ENCODE measurements around the gene ANTXR1. TPM values are rescaled to one million over a fixed set of nuclear protein-coding genes. Genes with fewer than 3 reads are reported as not detected.

ANTXR1 gene
- polyA plus RNA-seq, 1 donor (not counting 4 experiments of a cell fraction or from before 2014, with no cell fraction given): 20.4 TPM

DNA sequence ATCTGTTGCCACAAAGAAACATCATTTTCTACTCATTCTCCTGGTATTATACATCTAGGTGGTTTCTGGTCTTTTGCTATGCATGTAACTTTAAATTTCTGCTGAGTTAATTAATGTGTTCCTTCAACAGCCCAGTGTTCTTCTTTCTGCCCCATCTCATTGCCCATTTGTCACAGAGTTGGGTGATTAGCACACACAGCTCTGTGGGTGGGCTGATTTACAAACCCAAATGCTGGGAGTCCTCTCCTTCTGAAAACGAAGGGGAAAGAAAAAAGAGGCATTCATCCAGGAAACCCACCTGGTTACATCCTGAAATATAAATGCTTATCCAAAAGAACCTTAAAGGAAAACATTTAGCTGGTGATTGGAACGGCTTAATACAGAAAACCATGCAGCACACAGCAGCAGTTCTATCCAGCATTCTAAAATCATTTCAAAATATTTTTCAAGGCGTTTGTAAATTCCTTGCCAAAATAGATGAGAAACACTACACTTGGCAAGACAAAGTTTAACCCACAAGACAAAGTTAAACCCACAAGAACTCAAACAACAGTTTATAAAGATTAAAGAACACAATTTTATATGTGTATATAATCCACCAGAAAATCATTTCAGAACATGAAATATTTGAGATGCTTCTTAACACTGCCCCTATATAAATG, 177.9 kb downstream of the ANTXR1 start:
- Histone ChIP-seq H3K9ac (ENCODE audit: control insufficient read depth, extremely low read depth, insufficient read depth, low read length) (no peak overlapping the region), H3K36me3 (ENCODE audit: control insufficient read depth in 2 of 2, extremely low read depth in 1 of 2, insufficient read depth in 2 of 2, low read length in 2 of 2) (peaks cover 0 to 4% of the 10 kb centered on the region in 2 experiments), H3K4me1 (ENCODE audit: control insufficient read depth, extremely low read depth, insufficient read depth, low read length) (peaks cover 9% of the 10 kb centered on the region), H3K4me2 (ENCODE audit: control insufficient read depth, extremely low read depth, insufficient read depth, low read depth, low read length) (no peak overlapping the region), H3K9me1 (ENCODE audit: control insufficient read depth, extremely low read depth, insufficient read depth, low read length) (no peaks in the 10 kb centered on the region), H2AFZ (ENCODE audit: control insufficient read depth, low read length) (no peak overlapping the region), H4K20me1 (ENCODE audit: control insufficient read depth, extremely low read depth, insufficient read depth, low read length) (no peaks in the 10 kb centered on the region), H3K9me3 (ENCODE audit: control insufficient read depth, low read depth, low read length) (no peaks in the 10 kb centered on the region), H3K27me3 (ENCODE audit: control insufficient read depth, extremely low read depth, insufficient read depth, low read length) (no peaks in the 10 kb centered on the region), H3K4me3 (ENCODE audit: control insufficient read depth in 2 of 3, extremely low read depth in 1 of 3, insufficient read depth in 2 of 3, low read depth in 1 of 3, low read length in 3 of 3) (no peak overlapping the region), H3K27ac (ENCODE audit: control insufficient read depth, insufficient read depth, low read length) (no peak overlapping the region), H3K79me2 (ENCODE audit: control insufficient read depth, insufficient read depth, low read length) (no peaks in the 10 kb centered on the region)
- TF ChIP-seq EZH2 (IDR thresholded peaks at IDR 0.05; ENCODE audit: low read length): no peak
- TF ChIP-seq, protein P1, sequence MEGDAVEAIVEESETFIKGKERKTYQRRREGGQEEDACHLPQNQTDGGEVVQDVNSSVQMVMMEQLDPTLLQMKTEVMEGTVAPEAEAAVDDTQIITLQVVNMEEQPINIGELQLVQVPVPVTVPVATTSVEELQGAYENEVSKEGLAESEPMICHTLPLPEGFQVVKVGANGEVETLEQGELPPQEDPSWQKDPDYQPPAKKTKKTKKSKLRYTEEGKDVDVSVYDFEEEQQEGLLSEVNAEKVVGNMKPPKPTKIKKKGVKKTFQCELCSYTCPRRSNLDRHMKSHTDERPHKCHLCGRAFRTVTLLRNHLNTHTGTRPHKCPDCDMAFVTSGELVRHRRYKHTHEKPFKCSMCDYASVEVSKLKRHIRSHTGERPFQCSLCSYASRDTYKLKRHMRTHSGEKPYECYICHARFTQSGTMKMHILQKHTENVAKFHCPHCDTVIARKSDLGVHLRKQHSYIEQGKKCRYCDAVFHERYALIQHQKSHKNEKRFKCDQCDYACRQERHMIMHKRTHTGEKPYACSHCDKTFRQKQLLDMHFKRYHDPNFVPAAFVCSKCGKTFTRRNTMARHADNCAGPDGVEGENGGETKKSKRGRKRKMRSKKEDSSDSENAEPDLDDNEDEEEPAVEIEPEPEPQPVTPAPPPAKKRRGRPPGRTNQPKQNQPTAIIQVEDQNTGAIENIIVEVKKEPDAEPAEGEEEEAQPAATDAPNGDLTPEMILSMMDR (optimal IDR thresholded peaks at IDR 0.05 in 1 of 3, IDR thresholded peaks at IDR 0.05 in 1 of 3, conservative IDR thresholded peaks at IDR 0.05 in 1 of 3; ENCODE audit: extremely low read depth in 1 of 3, insufficient read depth in 2 of 3, low read length in 3 of 3): no peak
- dilution Hi-C loops (cut with MboI; ENCODE audit: extremely low pct_ligation_motif_present, low sequenced_read_pairs): no loop called here
- DNase-seq (ENCODE audit: low read depth, low spot score): no peak
- no peak for FAIRE-seq

DNA sequence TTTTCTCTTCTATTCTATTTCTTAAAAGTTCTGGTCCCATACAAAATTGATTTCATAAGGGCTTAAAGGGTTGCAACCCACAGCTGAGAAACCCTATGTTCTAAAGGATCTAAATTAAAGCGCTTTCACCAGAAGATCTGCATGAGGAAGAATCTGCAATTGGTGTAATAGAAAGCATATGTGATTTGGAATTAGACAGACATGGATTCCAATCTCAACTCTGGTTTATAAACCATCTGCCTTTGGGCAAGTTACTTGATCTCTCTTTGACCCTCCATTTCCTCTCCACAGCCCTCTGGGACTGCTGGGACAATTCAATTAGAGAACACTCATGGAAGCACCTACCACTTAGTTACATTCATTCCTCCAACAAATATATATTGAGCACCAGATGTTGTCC, 178.7 kb downstream of the ANTXR1 start:
- no peaks in the 10 kb centered on the region for H3K79me2 ChIP-seq (ENCODE audit: control insufficient read depth, insufficient read depth, low read length)
- H3K36me3 ChIP-seq (ENCODE audit: control insufficient read depth in 2 of 2, extremely low read depth in 1 of 2, insufficient read depth in 2 of 2, low read length in 2 of 2): peaks cover 0 to 4% of the 10 kb centered on the region in 2 experiments
- no peak overlapping the region for H3K27ac ChIP-seq (ENCODE audit: control insufficient read depth, insufficient read depth, low read length)
- no peaks in the 10 kb centered on the region for H3K27me3 ChIP-seq (ENCODE audit: control insufficient read depth, extremely low read depth, insufficient read depth, low read length)
- no peak for FAIRE-seq
- peaks cover 3% of the 10 kb centered on the region for H3K4me1 ChIP-seq (ENCODE audit: control insufficient read depth, extremely low read depth, insufficient read depth, low read length)
- no peak overlapping the region for H3K4me3 ChIP-seq (ENCODE audit: control insufficient read depth in 2 of 3, extremely low read depth in 1 of 3, insufficient read depth in 2 of 3, low read depth in 1 of 3, low read length in 3 of 3)
- dilution Hi-C loops (cut with MboI; ENCODE audit: extremely low pct_ligation_motif_present, low sequenced_read_pairs): no loop called here
- no peak for DNase-seq (ENCODE audit: low read depth, low spot score)
- no peak overlapping the region for H3K4me2 ChIP-seq (ENCODE audit: control insufficient read depth, extremely low read depth, insufficient read depth, low read depth, low read length)
- H2AFZ ChIP-seq (ENCODE audit: control insufficient read depth, low read length): no peak overlapping the region
- no peak overlapping the region for H3K9ac ChIP-seq (ENCODE audit: control insufficient read depth, extremely low read depth, insufficient read depth, low read length)
- TF ChIP-seq, protein P1 (optimal IDR thresholded peaks at IDR 0.05 in 1 of 3, IDR thresholded peaks at IDR 0.05 in 1 of 3, conservative IDR thresholded peaks at IDR 0.05 in 1 of 3; ENCODE audit: extremely low read depth in 1 of 3, insufficient read depth in 2 of 3, low read length in 3 of 3): no peak
- no peak for TF ChIP-seq EZH2 (IDR thresholded peaks at IDR 0.05; ENCODE audit: low read length)
- no peaks in the 10 kb centered on the region for H3K9me3 ChIP-seq (ENCODE audit: control insufficient read depth, low read depth, low read length)
- H4K20me1 ChIP-seq (ENCODE audit: control insufficient read depth, extremely low read depth, insufficient read depth, low read length): no peaks in the 10 kb centered on the region
- no peaks in the 10 kb centered on the region for H3K9me1 ChIP-seq (ENCODE audit: control insufficient read depth, extremely low read depth, insufficient read depth, low read length)

All from keratinocyte (primary cell).